ENCODE data around the gene TFDP1. TPM values are rescaled to one million over a fixed set of nuclear protein-coding genes. Genes with fewer than 3 reads are reported as not detected.

Gene TFDP1
- total RNA-seq, 6 donors from 2014 or later: 23.2 to 45.2 (median 37.9) TPM

DNA sequence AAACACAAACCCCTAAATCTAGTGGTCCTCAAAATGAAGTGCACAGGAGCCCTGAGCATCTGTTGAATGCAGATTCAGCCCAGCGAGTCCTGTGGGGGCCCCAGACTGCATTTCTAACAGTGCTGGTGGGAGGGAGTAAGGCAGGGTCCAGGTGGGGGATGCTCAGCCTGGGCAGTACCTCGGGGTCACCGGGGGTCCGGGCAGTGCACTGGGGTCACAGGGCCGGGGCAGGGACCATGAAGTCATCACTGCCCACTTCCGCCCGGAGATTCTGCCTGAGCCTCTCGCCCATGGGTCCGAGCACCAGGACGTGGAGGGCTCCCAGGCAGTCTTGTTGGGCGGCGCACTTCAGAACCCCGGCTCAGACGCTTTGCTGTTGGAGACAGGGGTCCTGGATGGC is 74.3 kb downstream of the TFDP1 start:
- H3K9me3 ChIP-seq: peaks cover 0 to 8% (median 2%) of the 10 kb centered on the region in 4 donors
- ATAC-seq (ENCODE audit: low FRiP score in 2 of 2): no peak
- peak in 1 of 2 donors; percentile 10 for DNase-seq

GRCh38 chr13:113659337-113659736 is 74.8 kb downstream of the TFDP1 start:
- H3K4me3 ChIP-seq: no peak overlapping the region
- WGBS, 2 donors: 96 to 99% methylated on average over 8 of the region's 8 CpGs
- no peaks in the 10 kb centered on the region for H3K36me3 ChIP-seq

More for the DNA sequence above, 74.3 kb downstream of the TFDP1 start:
- Histone ChIP-seq H3K27me3 (no peaks in the 10 kb centered on the region), H3K36me3 (no peaks in the 10 kb centered on the region), H3K27ac (no peak overlapping the region), H3K4me3 (no peak overlapping the region), H3K4me1 (no peaks in the 10 kb centered on the region)
- WGBS, 2 donors: 72% methylated on average over 14 of the region's 14 CpGs; no CpG with 5 or more reads in 1 of the 2 donors
- TF ChIP-seq POLR2AphosphoS5 (IDR thresholded peaks at IDR 0.05) (no peak), POLR2A (IDR thresholded peaks at IDR 0.05) (no peak), EP300 (IDR thresholded peaks at IDR 0.05) (no peak)
- TF ChIP-seq, protein P1, sequence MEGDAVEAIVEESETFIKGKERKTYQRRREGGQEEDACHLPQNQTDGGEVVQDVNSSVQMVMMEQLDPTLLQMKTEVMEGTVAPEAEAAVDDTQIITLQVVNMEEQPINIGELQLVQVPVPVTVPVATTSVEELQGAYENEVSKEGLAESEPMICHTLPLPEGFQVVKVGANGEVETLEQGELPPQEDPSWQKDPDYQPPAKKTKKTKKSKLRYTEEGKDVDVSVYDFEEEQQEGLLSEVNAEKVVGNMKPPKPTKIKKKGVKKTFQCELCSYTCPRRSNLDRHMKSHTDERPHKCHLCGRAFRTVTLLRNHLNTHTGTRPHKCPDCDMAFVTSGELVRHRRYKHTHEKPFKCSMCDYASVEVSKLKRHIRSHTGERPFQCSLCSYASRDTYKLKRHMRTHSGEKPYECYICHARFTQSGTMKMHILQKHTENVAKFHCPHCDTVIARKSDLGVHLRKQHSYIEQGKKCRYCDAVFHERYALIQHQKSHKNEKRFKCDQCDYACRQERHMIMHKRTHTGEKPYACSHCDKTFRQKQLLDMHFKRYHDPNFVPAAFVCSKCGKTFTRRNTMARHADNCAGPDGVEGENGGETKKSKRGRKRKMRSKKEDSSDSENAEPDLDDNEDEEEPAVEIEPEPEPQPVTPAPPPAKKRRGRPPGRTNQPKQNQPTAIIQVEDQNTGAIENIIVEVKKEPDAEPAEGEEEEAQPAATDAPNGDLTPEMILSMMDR (IDR thresholded peaks at IDR 0.05): no peak

GRCh38 chr13:113660066-113660465 is 75.5 kb downstream of the TFDP1 start:
- WGBS, 2 donors: 84 to 87% methylated on average over 3 of the region's 3 CpGs
- no peak for ATAC-seq (ENCODE audit: low FRiP score in 2 of 2)
- DNase-seq: no peak

More at GRCh38 chr13:113659337-113659736, 74.8 kb downstream of the TFDP1 start:
- no peak overlapping the region for H3K27ac ChIP-seq
- ATAC-seq (ENCODE audit: low FRiP score in 2 of 2) (no peak), DNase-seq (no peak)
- peaks cover 0 to 8% (median 2%) of the 10 kb centered on the region in 4 donors for H3K9me3 ChIP-seq
- no peak for TF ChIP-seq POLR2AphosphoS5 (IDR thresholded peaks at IDR 0.05)
- no peak for TF ChIP-seq POLR2A (IDR thresholded peaks at IDR 0.05)
- TF ChIP-seq, protein P1 (IDR thresholded peaks at IDR 0.05): no peak
- TF ChIP-seq EP300 (IDR thresholded peaks at IDR 0.05): no peak
- no peaks in the 10 kb centered on the region for H3K4me1 ChIP-seq
- H3K27me3 ChIP-seq: no peaks in the 10 kb centered on the region

DNA sequence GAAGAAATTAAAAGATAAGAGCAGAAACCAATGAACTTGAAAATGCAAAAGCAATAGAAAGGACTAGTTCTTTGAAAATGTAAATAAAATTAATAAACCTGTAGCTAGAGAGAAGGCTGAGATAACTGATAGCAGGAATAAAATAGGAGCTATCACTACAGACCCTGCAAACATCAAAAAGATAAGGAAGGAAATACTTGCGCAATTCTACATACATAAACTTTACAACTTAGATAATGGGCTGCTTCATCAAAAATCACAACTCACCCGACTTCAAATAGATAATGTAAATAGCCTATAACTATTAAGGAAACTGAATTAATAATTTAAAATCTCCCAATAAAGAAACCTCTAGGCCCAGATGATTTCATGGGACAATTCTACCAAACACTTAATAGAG is 77.0 kb downstream of the TFDP1 start:
- DNase-seq (no peak), ATAC-seq (ENCODE audit: low FRiP score in 2 of 2) (no peak)
- H3K9me3 ChIP-seq: peaks cover 0 to 8% (median 2%) of the 10 kb centered on the region in 4 donors
- H3K4me3 ChIP-seq: no peak overlapping the region
- TF ChIP-seq POLR2A (IDR thresholded peaks at IDR 0.05): no peak
- TF ChIP-seq POLR2AphosphoS5 (IDR thresholded peaks at IDR 0.05): no peak
- TF ChIP-seq, protein P1 (IDR thresholded peaks at IDR 0.05): no peak
- TF ChIP-seq EP300 (IDR thresholded peaks at IDR 0.05): no peak
- no peak overlapping the region for H3K27ac ChIP-seq
- no peaks in the 10 kb centered on the region for H3K4me1 ChIP-seq
- no peaks in the 10 kb centered on the region for H3K27me3 ChIP-seq
- H3K36me3 ChIP-seq: no peaks in the 10 kb centered on the region
- WGBS, 2 donors: 78 to 81% methylated on average over 2 of the region's 2 CpGs

More at GRCh38 chr13:113660066-113660465, 75.5 kb downstream of the TFDP1 start:
- Histone ChIP-seq H3K4me3 (no peak overlapping the region), H3K9me3 (peaks cover 0 to 8% (median 2%) of the 10 kb centered on the region in 4 donors), H3K27ac (no peak overlapping the region), H3K27me3 (no peaks in the 10 kb centered on the region), H3K4me1 (no peaks in the 10 kb centered on the region), H3K36me3 (no peaks in the 10 kb centered on the region)
- TF ChIP-seq EP300 (IDR thresholded peaks at IDR 0.05) (no peak), POLR2A (IDR thresholded peaks at IDR 0.05) (no peak), POLR2AphosphoS5 (IDR thresholded peaks at IDR 0.05) (no peak)
- TF ChIP-seq, protein P1 (IDR thresholded peaks at IDR 0.05): no peak

DNA sequence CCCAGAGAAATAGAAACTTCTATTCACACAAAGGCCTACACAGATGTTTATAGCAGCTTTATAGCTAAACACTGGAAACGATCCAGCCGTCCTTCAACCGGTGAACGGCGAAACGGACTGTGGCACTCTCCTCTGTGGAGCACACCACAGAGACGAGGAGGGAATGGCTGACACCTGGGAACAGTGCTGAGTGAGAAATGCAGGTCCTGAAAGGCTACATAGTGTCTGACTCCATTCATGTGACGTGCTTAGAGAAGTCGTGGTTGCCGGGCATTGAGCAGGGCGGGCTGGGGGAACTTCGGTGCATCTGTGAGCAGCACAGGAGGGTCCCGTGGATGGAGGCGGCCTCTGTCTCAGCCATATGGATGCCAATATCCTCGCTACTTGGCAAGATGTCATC is 79.4 kb downstream of the TFDP1 start:
- H3K4me3 ChIP-seq: no peak overlapping the region
- H3K9me3 ChIP-seq: peaks cover 0 to 8% (median 2%) of the 10 kb centered on the region in 4 donors
- TF ChIP-seq POLR2A (IDR thresholded peaks at IDR 0.05) (no peak), EP300 (IDR thresholded peaks at IDR 0.05) (no peak), POLR2AphosphoS5 (IDR thresholded peaks at IDR 0.05) (no peak)
- TF ChIP-seq, protein P1 (IDR thresholded peaks at IDR 0.05): no peak
- no peaks in the 10 kb centered on the region for H3K36me3 ChIP-seq
- ATAC-seq (ENCODE audit: low FRiP score in 2 of 2) (no peak), DNase-seq (peak in 1 of 2 donors; percentile 14)
- H3K27ac ChIP-seq: no peak overlapping the region
- H3K4me1 ChIP-seq: no peaks in the 10 kb centered on the region
- 77 to 81% methylated on average over 15 of the region's 15 CpGs for WGBS, 2 donors
- H3K27me3 ChIP-seq: no peaks in the 10 kb centered on the region
